ENCODE measurements around the gene PODN.

DNA sequence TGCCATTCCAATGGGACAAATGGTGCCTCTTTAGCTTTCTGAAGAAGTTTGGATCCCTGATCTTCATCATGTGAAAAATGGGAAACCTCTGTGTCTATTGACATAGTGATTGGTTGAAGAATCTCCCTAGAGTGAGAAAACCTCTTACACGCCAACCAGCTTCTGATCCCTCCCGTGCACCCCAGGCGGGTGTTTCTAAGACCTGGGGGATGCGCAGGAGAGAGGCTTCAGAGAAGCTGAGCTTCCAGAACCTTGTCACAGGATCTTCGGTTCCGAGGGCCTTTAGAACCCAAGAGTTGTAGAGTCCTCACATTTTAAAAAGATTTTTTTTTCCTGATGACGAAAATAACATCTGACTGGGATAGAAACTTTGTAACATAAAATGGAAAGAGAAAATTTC lies 11.3 kb downstream of the PODN start:
- TF ChIP-seq, protein P1, sequence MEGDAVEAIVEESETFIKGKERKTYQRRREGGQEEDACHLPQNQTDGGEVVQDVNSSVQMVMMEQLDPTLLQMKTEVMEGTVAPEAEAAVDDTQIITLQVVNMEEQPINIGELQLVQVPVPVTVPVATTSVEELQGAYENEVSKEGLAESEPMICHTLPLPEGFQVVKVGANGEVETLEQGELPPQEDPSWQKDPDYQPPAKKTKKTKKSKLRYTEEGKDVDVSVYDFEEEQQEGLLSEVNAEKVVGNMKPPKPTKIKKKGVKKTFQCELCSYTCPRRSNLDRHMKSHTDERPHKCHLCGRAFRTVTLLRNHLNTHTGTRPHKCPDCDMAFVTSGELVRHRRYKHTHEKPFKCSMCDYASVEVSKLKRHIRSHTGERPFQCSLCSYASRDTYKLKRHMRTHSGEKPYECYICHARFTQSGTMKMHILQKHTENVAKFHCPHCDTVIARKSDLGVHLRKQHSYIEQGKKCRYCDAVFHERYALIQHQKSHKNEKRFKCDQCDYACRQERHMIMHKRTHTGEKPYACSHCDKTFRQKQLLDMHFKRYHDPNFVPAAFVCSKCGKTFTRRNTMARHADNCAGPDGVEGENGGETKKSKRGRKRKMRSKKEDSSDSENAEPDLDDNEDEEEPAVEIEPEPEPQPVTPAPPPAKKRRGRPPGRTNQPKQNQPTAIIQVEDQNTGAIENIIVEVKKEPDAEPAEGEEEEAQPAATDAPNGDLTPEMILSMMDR (IDR thresholded peaks at IDR 0.05): no peak
- TF ChIP-seq POLR2AphosphoS5 (IDR thresholded peaks at IDR 0.05): no peak
- TF ChIP-seq POLR2A (IDR thresholded peaks at IDR 0.05): no peak
